OCI-LY1 (cell line): Measurements from ENCODE around the gene MLC1.

Experiments
- CTCF ChIP-seq: fragments of 200-600 bp; sonication (generic), shearing (Covaris generic); IDR thresholded peaks from 2 replicates; pipeline ENCODE4 v1.5.1; 2017; ENCODE audit warnings: mild to moderate bottlenecking, antibody characterized with exemption, low read length, moderate library complexity, mixed read lengths
- EZH2 ChIP-seq: fragments of 200-600 bp; sonication (generic), shearing (Covaris generic); IDR thresholded peaks from 2 replicates; pipeline ENCODE4 v1.8.0; 2017; ENCODE audit warnings: borderline replicate concordance, mixed run types, mild to moderate bottlenecking, antibody characterized with exemption, low read length, moderate library complexity, mixed read lengths

- TF ChIP-seq CTCF (no peak), EZH2 (no peak)
Observed at GRCh38 chr22:50048061-50048765, 37.0 kb downstream of the MLC1 start.
